ENCODE data around the gene LDLRAD4.

GRCh38 chr18:13183359-13183758 lies 35.2 kb upstream of the LDLRAD4 start:
- TF ChIP-seq CTCF (conservative IDR thresholded peaks at IDR 0.05; ENCODE audit: low read depth, low read length) (no peak), EZH2 (IDR thresholded peaks at IDR 0.05; ENCODE audit: low read length, unreplicated experiment) (no peak), EZH2phosphoT487 (IDR thresholded peaks at IDR 0.05; ENCODE audit: borderline replicate concordance, low read length) (no peak)
